Lower leg skin (tissue), 4 donors: Measurements from ENCODE around the gene SVIL. TPM values are rescaled to one million over a fixed set of nuclear protein-coding genes. Genes with fewer than 3 reads are reported as not detected.

Experiments
- DNase-seq, 2 donors: peaks; one replicate each; pipeline ENCODE4 v3.0.0-alpha.2; 2019; ENCODE audit warnings: low spot score in 2 of 2
- H3K4me3 ChIP-seq: fragments of 200-600 bp; sonication (generic); 2 replicates; pipeline ENCODE4 v1.5.1; 2017; ENCODE audit warnings: mild to moderate bottlenecking, low read depth; ENCODE audit not compliant: poor library complexity, severe bottlenecking
- CTCF ChIP-seq, 3 donors: fragments of 450-650 bp; IDR thresholded peaks; one replicate each; pipeline ENCODE4 v1.5.1; 2016; ENCODE audit warnings: antibody characterized with exemption in 3 of 3, mild to moderate bottlenecking in 3 of 3, moderate library complexity in 2 of 3
- POLR2A ChIP-seq, 2 donors: fragments of 450-650 bp; IDR thresholded peaks; one replicate each; pipeline ENCODE4 v1.6.1; 2016 to 2017; ENCODE audit warnings: antibody characterized with exemption in 2 of 2, mild to moderate bottlenecking in 1 of 2, moderate library complexity in 1 of 2
- WGBS, 2 donors: methylation state at CpG; one replicate each; pipeline ENCODE4 v1.1.5; 2018; 5-methylcytosine and 5-hydroxymethylcytosine counted together
- intact Hi-C: fragments of 100-400 bp; cut with DNase I; formaldehyde crosslinking; loops from one replicate; pipeline ENCODE4 v1.15.0; 2023; ENCODE audit warnings: low total_unique reads
- total RNA-seq, 4 donors: library from RNA; depleted of rRNA; stranded (reverse); fragments of >200 nt; gene quantifications; one replicate each; pipeline ENCODE4 v1.1.0, GENCODE V29; 2016

Gene SVIL
- total RNA-seq, 4 donors from 2014 or later: 49.0 to 91.0 (median 74.4) TPM

GRCh38 chr10:29600067-29600466, 34.7 kb downstream of the SVIL start:
- 68% methylated on average over 2 of the region's 2 CpGs for WGBS, 2 donors
- no peak overlapping the region for H3K4me3 ChIP-seq
- TF ChIP-seq POLR2A (IDR thresholded peaks at IDR 0.05) (no peak), CTCF (IDR thresholded peaks at IDR 0.05) (no peak)
- intact Hi-C loops: no loop called here
- peak in 1 of 2 donors; percentile 5 for DNase-seq

GRCh38 chr10:29598851-29599311, 35.9 kb downstream of the SVIL start:
- DNase-seq: peak; percentile 53 to 84
- 23 to 27% methylated on average over 6 of the region's 6 CpGs for WGBS, 2 donors
- no peak overlapping the region for H3K4me3 ChIP-seq
- no peak for TF ChIP-seq POLR2A (IDR thresholded peaks at IDR 0.05)
- no peak for TF ChIP-seq CTCF (IDR thresholded peaks at IDR 0.05)
- intact Hi-C loops: loop anchor here (10.0 kb wide), 1 partner anchor 126 kb away; no protein-coding TSS in a partner anchor

GRCh38 chr10:29596826-29597225, 37.9 kb downstream of the SVIL start:
- TF ChIP-seq POLR2A (IDR thresholded peaks at IDR 0.05) (no peak), CTCF (IDR thresholded peaks at IDR 0.05) (no peak)
- H3K4me3 ChIP-seq: no peak overlapping the region
- DNase-seq: peak in 1 of 2 donors; percentile 64
- 88 to 91% methylated on average over 11 of the region's 11 CpGs for WGBS, 2 donors
- intact Hi-C loops: loop anchor here (10.0 kb wide), 1 partner anchor 128 kb away; no protein-coding TSS in a partner anchor

GRCh38 chr10:29596356-29596755, 38.4 kb downstream of the SVIL start:
- peak in 1 of 2 donors; percentile 29 for DNase-seq
- no peak for TF ChIP-seq CTCF (IDR thresholded peaks at IDR 0.05)
- no peak for TF ChIP-seq POLR2A (IDR thresholded peaks at IDR 0.05)
- H3K4me3 ChIP-seq: no peak overlapping the region
- 95 to 96% methylated on average over 1 of the region's 1 CpG for WGBS, 2 donors
- intact Hi-C loops: loop anchor here (10.0 kb wide), 1 partner anchor 128 kb away; no protein-coding TSS in a partner anchor

- 85 to 94% methylated on average over 9 to 10 of the region's 10 CpGs for WGBS, 2 donors
- TF ChIP-seq CTCF (IDR thresholded peaks at IDR 0.05): no peak
- TF ChIP-seq POLR2A (IDR thresholded peaks at IDR 0.05): no peak
- H3K4me3 ChIP-seq: no peak overlapping the region
- peak in 1 of 2 donors; percentile 76 for DNase-seq
- intact Hi-C loops: loop anchor here (10.0 kb wide), 1 partner anchor 129 kb away; no protein-coding TSS in a partner anchor
These were observed 39.0 kb downstream of the SVIL start for GRCh38 chr10:29595636-29596225.
